H1 (cell line): ENCODE results near the gene KIDINS220.

Source experiments
- CTCF ChIP-seq, 3 experiments: IDR thresholded peaks; 1 replicate in 2 of 3; 2 replicates in 1 of 3; pipeline versions ENCODE4 v1.5.1 to v1.6.1; 2011; ENCODE audit warnings: low read length in 3 of 3, mild to moderate bottlenecking in 3 of 3, inconsistent platforms in 2 of 3, low read depth in 1 of 3, moderate library complexity in 1 of 3; ENCODE audit not compliant: insufficient read depth in 1 of 3; ENCODE audit errors: control extremely low read depth in 1 of 3
- EZH2 ChIP-seq: fragments of 200-600 bp; sonication (generic); IDR thresholded peaks from 2 replicates; pipeline ENCODE4 v1.7.1; 2012; ENCODE audit warnings: low read depth, mild to moderate bottlenecking, moderate library complexity, low read length, inconsistent platforms; ENCODE audit not compliant: severe bottlenecking
- GTF2F1 ChIP-seq: IDR thresholded peaks from 2 replicates; pipeline ENCODE4 v1.6.1; 2012; ENCODE audit warnings: low read depth, low read length, improper control_type of control experiment, borderline replicate concordance
- PHF8 ChIP-seq: fragments of 200-600 bp; sonication (generic); conservative IDR thresholded peaks from 2 replicates; pipeline ENCODE4 v1.7.1; 2012; ENCODE audit warnings: low read depth, mild to moderate bottlenecking, inconsistent platforms, low read length, moderate library complexity
- ZNF274 ChIP-seq: IDR thresholded peaks from 2 replicates; pipeline ENCODE4 v1.7.0; 2012; ENCODE audit warnings: low read length, borderline replicate concordance; ENCODE audit errors: extremely low read depth

DNA sequence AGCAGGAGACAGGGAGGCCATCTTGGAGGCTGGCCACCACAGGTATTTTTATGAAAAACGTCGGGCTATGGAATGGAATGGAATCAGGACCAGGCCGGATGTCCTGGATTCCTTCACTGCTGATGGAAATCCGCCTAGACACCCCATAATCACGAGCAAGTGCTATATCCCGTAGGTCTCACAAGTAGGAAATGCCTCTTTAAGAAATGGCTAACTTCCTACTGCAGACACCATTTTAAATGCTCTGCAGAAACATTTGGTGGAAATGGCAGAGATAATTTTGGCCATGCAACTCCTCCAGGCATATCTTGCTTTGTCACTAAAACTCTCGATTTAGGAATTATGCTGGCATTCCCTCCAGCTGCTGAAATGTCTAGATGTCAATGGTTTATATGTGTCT is 137.6 kb downstream of the KIDINS220 start:
- no peak for TF ChIP-seq CTCF (IDR thresholded peaks at IDR 0.05; ENCODE audit: control extremely low read depth in 1 of 3, insufficient read depth in 1 of 3, low read depth in 1 of 3, low read length in 3 of 3)
- no peak for TF ChIP-seq PHF8
- no peak for TF ChIP-seq GTF2F1
- TF ChIP-seq EZH2, result no peak
- no peak for TF ChIP-seq ZNF274
